ENCODE data around the gene HLCS. TPM values are rescaled to one million over a fixed set of nuclear protein-coding genes. Genes with fewer than 3 reads are reported as not detected.

Gene HLCS
- total RNA-seq, 2 donors from 2014 or later: 40.9 to 41.8 TPM

DNA sequence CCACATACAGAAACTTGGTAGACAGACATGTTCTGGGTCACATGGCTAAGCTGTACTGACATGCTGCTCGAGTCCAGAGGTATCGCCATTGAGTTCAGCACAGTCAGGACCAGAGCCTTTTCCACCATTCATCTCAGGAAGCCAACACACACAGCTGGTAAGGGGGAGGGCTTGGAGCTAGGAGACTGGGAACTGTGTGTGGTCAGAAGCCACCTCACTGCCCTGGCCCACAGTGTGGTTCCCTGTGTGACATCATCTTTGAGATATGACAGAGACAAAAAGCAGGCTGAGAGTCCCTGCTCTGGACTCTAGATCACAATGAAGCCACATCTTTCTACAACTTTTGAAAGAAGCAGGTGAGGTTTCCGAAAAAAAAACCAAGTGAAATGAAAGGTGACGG is 160.4 kb downstream of the HLCS start:
- DNase-seq (ENCODE audit: low spot score): no peak
- Histone ChIP-seq H3K4me1 (replicated peaks) (no peaks in the 10 kb centered on the region), H3K36me3 (no peaks in the 10 kb centered on the region), H3K27me3 (replicated peaks; ENCODE audit: insufficient read depth) (no peaks in the 10 kb centered on the region), H3K27ac (no peak overlapping the region), H3K4me3 (no peak overlapping the region), H3K9me3 (no peaks in the 10 kb centered on the region)
- 91% methylated on average over 4 of the region's 4 CpGs for WGBS
- TF ChIP-seq, protein P1, sequence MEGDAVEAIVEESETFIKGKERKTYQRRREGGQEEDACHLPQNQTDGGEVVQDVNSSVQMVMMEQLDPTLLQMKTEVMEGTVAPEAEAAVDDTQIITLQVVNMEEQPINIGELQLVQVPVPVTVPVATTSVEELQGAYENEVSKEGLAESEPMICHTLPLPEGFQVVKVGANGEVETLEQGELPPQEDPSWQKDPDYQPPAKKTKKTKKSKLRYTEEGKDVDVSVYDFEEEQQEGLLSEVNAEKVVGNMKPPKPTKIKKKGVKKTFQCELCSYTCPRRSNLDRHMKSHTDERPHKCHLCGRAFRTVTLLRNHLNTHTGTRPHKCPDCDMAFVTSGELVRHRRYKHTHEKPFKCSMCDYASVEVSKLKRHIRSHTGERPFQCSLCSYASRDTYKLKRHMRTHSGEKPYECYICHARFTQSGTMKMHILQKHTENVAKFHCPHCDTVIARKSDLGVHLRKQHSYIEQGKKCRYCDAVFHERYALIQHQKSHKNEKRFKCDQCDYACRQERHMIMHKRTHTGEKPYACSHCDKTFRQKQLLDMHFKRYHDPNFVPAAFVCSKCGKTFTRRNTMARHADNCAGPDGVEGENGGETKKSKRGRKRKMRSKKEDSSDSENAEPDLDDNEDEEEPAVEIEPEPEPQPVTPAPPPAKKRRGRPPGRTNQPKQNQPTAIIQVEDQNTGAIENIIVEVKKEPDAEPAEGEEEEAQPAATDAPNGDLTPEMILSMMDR (IDR thresholded peaks at IDR 0.05): no peak
- no peak for TF ChIP-seq POLR2A (IDR thresholded peaks at IDR 0.05)
- TF ChIP-seq POLR2AphosphoS5 (IDR thresholded peaks at IDR 0.05): no peak
- intact Hi-C loops (cut with DNase I): no loop called here

DNA sequence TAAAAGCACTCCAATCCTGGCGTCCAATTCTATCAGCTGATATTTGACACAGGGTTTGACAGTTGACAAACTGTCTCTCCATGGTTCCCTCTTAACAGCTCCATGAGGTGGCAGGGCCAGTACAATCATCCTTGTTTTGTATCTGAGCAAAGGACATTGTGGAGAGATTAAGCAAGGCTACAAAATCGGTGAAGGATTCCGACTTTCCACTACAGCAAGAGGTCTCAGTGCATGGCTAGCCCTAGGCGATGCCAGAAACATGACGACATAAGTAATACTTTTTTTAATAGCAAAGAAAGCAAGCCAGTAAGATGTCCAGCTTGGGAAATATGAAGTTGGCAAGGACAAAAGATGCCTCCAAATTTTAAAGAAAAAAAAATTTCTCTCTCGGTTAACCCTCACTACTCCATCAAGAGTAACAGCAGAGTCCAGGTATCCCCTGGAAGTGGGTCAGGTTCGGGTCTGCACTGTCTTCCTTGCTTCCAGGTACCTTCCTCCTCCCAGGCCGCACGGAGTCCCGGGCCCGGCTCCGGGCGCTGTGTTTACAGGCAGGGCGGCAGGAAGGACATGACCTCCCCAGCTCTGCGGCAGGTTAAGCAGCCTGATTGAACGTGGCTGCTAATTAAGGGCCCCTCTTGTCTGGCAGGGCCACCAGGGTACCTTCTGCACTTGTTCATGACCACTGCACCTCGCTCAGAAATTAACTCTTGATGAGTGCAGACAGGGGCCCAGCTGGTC is 161.4 kb downstream of the HLCS start:
- no peaks in the 10 kb centered on the region for H3K4me1 ChIP-seq (replicated peaks)
- H3K4me3 ChIP-seq: no peak overlapping the region
- TF ChIP-seq POLR2AphosphoS5 (IDR thresholded peaks at IDR 0.05) (no peak), POLR2A (IDR thresholded peaks at IDR 0.05) (no peak)
- TF ChIP-seq, protein P1 (IDR thresholded peaks at IDR 0.05): no peak
- no peak for DNase-seq (ENCODE audit: low spot score)
- H3K27me3 ChIP-seq (replicated peaks; ENCODE audit: insufficient read depth): no peaks in the 10 kb centered on the region
- H3K27ac ChIP-seq: no peak overlapping the region
- 84% methylated on average over 17 of the region's 17 CpGs for WGBS
- H3K36me3 ChIP-seq: no peaks in the 10 kb centered on the region
- intact Hi-C loops (cut with DNase I): no loop called here
- no peaks in the 10 kb centered on the region for H3K9me3 ChIP-seq

DNA sequence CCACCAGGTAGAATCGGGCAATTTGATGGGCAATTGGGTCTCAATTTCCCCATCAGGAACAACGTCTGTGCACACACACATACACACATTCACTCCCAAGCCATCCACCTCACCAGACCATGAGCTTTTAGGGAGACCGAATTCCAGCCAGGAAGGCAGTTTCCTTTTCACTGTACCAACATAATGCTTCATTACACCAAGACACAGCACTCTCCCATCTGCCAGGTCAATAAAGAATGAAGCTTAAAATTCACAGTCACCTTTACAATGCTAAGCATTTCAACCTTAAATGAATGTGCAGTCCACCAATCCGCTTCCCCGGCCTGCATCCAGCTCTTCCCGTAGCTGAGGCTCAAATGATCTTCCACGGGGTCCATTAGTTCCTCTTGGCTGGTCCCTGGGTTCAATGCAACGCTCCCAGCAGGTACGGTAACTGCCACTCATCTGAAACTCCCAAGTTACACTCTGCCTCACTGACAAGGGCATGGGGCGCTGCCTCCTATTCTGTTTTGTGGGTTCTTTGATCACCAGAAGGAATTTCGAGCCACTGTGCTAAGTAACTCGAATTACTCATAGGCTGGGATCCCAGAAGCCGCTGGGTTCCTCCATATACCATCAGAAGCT is 162.5 kb downstream of the HLCS start:
- H3K9me3 ChIP-seq: no peaks in the 10 kb centered on the region
- H3K27ac ChIP-seq: no peak overlapping the region
- DNase-seq (ENCODE audit: low spot score): no peak
- 92% methylated on average over 13 of the region's 13 CpGs for WGBS
- no peaks in the 10 kb centered on the region for H3K36me3 ChIP-seq
- H3K27me3 ChIP-seq (replicated peaks; ENCODE audit: insufficient read depth): no peaks in the 10 kb centered on the region
- no peak overlapping the region for H3K4me3 ChIP-seq
- no peaks in the 10 kb centered on the region for H3K4me1 ChIP-seq (replicated peaks)
- TF ChIP-seq, protein P1 (IDR thresholded peaks at IDR 0.05): no peak
- intact Hi-C loops (cut with DNase I): no loop called here

DNA sequence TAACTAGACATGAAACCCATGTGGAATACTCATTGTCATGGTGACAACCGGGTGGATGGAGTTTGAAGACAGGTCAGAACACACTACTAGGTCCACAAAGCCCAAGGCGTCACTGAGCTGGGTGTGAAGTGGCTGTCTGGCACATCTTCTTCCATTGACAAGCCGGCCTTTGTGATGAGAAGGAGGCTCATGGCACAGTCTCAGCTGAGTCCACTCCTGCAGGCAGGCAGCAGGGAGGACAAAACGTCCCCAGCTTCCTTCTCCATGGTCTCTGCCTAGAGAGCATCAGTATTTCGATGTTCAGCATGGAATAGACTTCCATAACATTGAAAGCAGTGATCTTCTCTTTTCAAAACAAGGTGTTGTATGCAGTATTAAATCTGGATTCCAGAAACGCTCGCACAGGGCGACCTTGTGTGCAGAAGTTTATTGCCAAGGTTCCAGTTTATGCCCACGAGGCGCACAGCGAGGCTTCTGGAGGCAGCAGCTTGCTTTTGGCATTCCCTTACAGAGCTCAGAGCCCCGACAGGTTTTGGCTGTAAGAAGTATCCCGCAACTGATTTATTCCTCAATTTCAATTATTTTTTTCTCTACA is 163.3 kb downstream of the HLCS start:
- no peaks in the 10 kb centered on the region for H3K9me3 ChIP-seq
- no peaks in the 10 kb centered on the region for H3K4me1 ChIP-seq (replicated peaks)
- H3K4me3 ChIP-seq: no peak overlapping the region
- H3K27me3 ChIP-seq (replicated peaks; ENCODE audit: insufficient read depth): no peaks in the 10 kb centered on the region
- intact Hi-C loops (cut with DNase I): no loop called here
- 65% methylated on average over 13 of the region's 13 CpGs for WGBS
- TF ChIP-seq POLR2A (IDR thresholded peaks at IDR 0.05) (no peak), POLR2AphosphoS5 (IDR thresholded peaks at IDR 0.05) (no peak)
- TF ChIP-seq, protein P1 (IDR thresholded peaks at IDR 0.05): no peak
- H3K27ac ChIP-seq: no peak overlapping the region
- H3K36me3 ChIP-seq: no peaks in the 10 kb centered on the region
- no peak for DNase-seq (ENCODE audit: low spot score)

Measured in prostate gland (tissue), 2 donors.